Measurements from ENCODE around the gene PLAGL1.
"Not testable (repeated sequence)": the region's sequence is repeated elsewhere in the genome, so short reads cannot be mapped to it uniquely, and the experiment has no call there.

Gene PLAGL1

GRCh38 chr6:143934331-143934730 is 73.7 kb downstream of the PLAGL1 start:
- peaks cover 0 to 5% of the 10 kb centered on the region in 2 donors for H3K9me3 Mint-ChIP-seq
- H3K27ac Mint-ChIP-seq: no peak overlapping the region
- no peak overlapping the region for H3K4me3 Mint-ChIP-seq
- ATAC-seq (replicated peaks) (no peak), DNase-seq (no peak)
- peaks cover 7 to 63% of the 10 kb centered on the region in 2 donors for H3K27me3 Mint-ChIP-seq
- H3K36me3 Mint-ChIP-seq (ENCODE audit: insufficient read depth): no peaks in the 10 kb centered on the region
- no peaks in the 10 kb centered on the region for H3K4me1 Mint-ChIP-seq (ENCODE audit: low read depth in 2 of 2)

GRCh38 chr6:143929975-143930374 is 78.1 kb downstream of the PLAGL1 start:
- Mint-ChIP-seq H3K4me1 (ENCODE audit: low read depth in 2 of 2) (no peaks in the 10 kb centered on the region), H3K27me3 (peaks cover 12 to 60% of the 10 kb centered on the region in 2 donors), H3K36me3 (ENCODE audit: insufficient read depth) (no peaks in the 10 kb centered on the region), H3K9me3 (peaks cover 0 to 5% of the 10 kb centered on the region in 2 donors), H3K4me3 (no peak overlapping the region), H3K27ac (no peak overlapping the region)
- no peak for DNase-seq
- no peak for ATAC-seq (replicated peaks)

- Mint-ChIP-seq H3K36me3 (ENCODE audit: insufficient read depth) (no peaks in the 10 kb centered on the region), H3K27me3 (peaks cover 12 to 49% of the 10 kb centered on the region in 2 donors), H3K27ac (no peak overlapping the region), H3K4me1 (ENCODE audit: low read depth in 2 of 2) (no peaks in the 10 kb centered on the region), H3K4me3 (no peak overlapping the region), H3K9me3 (peaks cover 0 to 5% of the 10 kb centered on the region in 2 donors)
- DNase-seq (no peak), ATAC-seq (replicated peaks) (no peak)
Measured at GRCh38 chr6:143928853-143929252, 79.2 kb downstream of the PLAGL1 start.

GRCh38 chr6:143917026-143917425 is 91.0 kb downstream of the PLAGL1 start:
- not testable (repeated sequence) for DNase-seq; H3K27ac Mint-ChIP-seq; ATAC-seq (replicated peaks); H3K4me3 Mint-ChIP-seq; H3K4me1 Mint-ChIP-seq (ENCODE audit: low read depth in 2 of 2); H3K36me3 Mint-ChIP-seq (ENCODE audit: insufficient read depth); H3K27me3 Mint-ChIP-seq
- H3K9me3 Mint-ChIP-seq: peaks cover 7 to 42% of the 10 kb centered on the region in 2 donors

DNA sequence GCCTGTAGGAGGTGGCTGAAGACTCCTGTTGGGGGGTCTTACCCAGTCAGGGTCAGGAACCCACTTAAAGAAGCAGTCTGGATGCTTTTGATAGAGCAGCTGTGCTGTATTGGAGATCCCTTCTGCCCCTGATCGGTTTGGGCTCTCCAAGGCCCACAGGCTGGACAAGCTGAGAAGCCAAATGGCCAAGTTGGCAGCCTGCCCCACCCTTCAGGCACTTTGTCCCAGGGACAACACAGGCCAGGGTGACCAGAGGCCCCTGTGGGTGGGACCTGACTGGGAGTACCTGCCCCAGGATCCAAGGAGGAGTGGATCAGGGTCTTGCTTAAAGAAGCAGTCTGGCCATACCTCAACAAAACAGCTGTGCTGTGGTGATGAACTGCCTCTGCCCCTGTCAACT is 95.4 kb downstream of the PLAGL1 start:
- peaks cover 13 to 34% of the 10 kb centered on the region in 2 donors for H3K9me3 Mint-ChIP-seq
- H3K4me1 Mint-ChIP-seq (ENCODE audit: low read depth in 2 of 2): no peaks in the 10 kb centered on the region
- ATAC-seq (replicated peaks) (no peak), DNase-seq (no peak)
- H3K4me3 Mint-ChIP-seq: no peak overlapping the region
- H3K27me3 Mint-ChIP-seq: peaks cover 0 to 7% of the 10 kb centered on the region in 2 donors
- no peak overlapping the region for H3K27ac Mint-ChIP-seq
- H3K36me3 Mint-ChIP-seq (ENCODE audit: insufficient read depth): no peaks in the 10 kb centered on the region

DNA sequence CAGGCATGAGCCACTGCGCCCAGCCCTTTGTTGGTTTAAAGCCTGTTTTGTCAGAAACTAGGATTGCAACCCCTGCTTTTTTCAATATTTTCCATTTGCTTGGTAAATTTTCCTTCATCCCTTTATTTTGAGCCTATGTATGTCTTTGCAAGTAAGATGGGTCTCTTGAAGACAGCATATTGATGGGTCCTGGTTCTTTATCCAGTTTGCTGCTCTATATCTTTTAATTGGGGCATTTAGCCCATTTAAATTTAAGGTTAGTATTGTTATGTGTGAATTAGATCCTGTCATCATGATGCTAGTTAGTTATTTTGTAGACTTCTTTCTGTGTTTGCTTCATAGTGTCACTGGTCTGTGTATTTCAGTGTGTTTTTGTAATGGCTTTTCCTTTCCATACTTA is 97.0 kb downstream of the PLAGL1 start:
- Mint-ChIP-seq H3K27ac (no peak overlapping the region), H3K4me3 (no peak overlapping the region), H3K9me3 (peaks cover 13 to 27% of the 10 kb centered on the region in 2 donors), H3K36me3 (ENCODE audit: insufficient read depth) (no peaks in the 10 kb centered on the region), H3K4me1 (ENCODE audit: low read depth in 2 of 2) (no peaks in the 10 kb centered on the region), H3K27me3 (peaks cover 0 to 7% of the 10 kb centered on the region in 2 donors)
- DNase-seq: no peak
- no peak for ATAC-seq (replicated peaks)

DNA sequence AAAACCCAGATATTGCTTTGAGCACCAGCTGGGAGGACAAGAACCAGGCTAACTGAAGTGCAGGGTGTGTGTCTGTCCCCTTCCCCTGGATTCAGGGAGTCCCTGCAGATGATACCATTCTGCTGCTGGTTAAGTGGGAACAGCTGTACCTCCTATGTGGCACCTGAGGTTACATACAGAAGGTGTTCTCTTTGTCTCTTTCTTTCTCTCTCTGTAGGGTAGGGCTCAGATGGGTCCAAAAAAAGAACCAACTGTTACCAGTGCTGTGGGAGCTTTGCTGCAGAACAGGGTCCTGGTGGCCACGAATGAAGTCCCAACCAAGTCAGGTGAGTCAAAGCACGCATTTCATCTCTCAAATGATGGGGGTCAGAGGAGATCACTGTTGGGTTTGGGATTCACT is 105.2 kb downstream of the PLAGL1 start:
- no peak overlapping the region for H3K27ac Mint-ChIP-seq

GRCh38 chr6:143901885-143902750 is 105.9 kb downstream of the PLAGL1 start:
- Mint-ChIP-seq H3K4me1 (ENCODE audit: low read depth in 2 of 2) (no peaks in the 10 kb centered on the region), H3K27ac (no peak overlapping the region), H3K9me3 (no peaks in the 10 kb centered on the region), H3K4me3 (no peak overlapping the region), H3K27me3 (no peaks in the 10 kb centered on the region), H3K36me3 (ENCODE audit: insufficient read depth) (no peaks in the 10 kb centered on the region)
- no peak for DNase-seq
- ATAC-seq (replicated peaks): no peak

More for the DNA sequence above, 105.2 kb downstream of the PLAGL1 start:
- H3K9me3 Mint-ChIP-seq: no peaks in the 10 kb centered on the region
- H3K4me3 Mint-ChIP-seq: no peak overlapping the region
- no peaks in the 10 kb centered on the region for H3K36me3 Mint-ChIP-seq (ENCODE audit: insufficient read depth)
- ATAC-seq (replicated peaks) (no peak), DNase-seq (no peak)
- no peaks in the 10 kb centered on the region for H3K4me1 Mint-ChIP-seq (ENCODE audit: low read depth in 2 of 2)
- no peaks in the 10 kb centered on the region for H3K27me3 Mint-ChIP-seq

DNA sequence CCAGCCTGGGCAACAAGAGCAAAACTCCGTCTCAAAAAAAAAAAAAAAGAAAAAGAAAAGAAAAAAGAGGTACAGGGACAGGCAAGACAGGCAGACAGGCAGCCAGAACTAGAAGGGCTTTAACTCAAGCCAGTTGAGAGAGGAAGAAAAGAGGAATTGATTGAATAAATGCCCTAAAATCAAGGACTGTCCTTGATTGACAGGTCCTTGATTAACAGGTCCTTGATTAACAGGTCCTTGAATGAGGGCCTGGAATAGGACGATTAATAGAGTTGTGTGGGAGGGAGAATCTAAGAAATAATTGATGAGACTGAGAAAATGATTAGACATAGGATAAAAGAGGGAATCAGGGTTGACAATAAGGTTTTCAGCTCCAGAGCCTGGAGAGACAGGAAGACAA is 107.7 kb downstream of the PLAGL1 start:
- no peak overlapping the region for H3K27ac Mint-ChIP-seq
- H3K4me1 Mint-ChIP-seq (ENCODE audit: low read depth in 2 of 2): no peaks in the 10 kb centered on the region
- no peak overlapping the region for H3K4me3 Mint-ChIP-seq
- H3K9me3 Mint-ChIP-seq: no peaks in the 10 kb centered on the region
- DNase-seq (no peak), ATAC-seq (replicated peaks) (no peak)
- no peaks in the 10 kb centered on the region for H3K27me3 Mint-ChIP-seq
- no peaks in the 10 kb centered on the region for H3K36me3 Mint-ChIP-seq (ENCODE audit: insufficient read depth)

DNA sequence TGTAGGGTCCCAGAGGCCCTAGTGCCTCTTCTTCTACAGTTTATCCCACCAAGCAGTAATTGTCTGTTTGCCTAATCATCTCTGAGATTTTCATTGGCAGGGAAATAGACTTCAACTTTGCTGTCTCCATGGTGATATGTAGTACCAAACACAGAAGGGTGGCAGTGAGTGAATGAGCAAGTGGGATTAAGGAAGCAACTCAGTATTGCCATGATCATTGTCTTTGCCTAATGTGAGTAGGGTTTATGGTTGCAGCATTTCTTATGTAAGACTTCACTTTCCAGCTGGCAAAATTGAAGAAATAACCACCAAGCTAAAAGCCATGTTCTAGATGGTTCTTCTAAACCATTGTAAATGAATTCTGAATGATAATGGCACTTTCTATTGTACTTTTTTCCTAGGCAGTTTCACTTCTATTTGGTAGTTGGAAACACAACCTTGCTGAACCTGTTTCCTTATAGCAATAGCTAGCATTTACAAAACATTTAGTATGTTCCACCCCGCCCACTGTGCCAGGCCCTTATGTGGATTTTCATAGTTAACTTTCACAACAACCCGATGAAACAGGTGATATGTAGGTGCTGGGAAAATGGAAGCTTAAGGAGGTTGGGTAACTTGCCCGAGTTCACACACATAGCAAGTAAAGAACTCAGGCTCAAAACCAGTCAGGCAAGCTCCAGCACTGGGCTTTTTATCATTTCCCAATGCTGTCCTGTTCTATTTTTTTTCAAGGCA is 111.8 kb downstream of the PLAGL1 start:
- Mint-ChIP-seq H3K9me3 (no peaks in the 10 kb centered on the region), H3K36me3 (ENCODE audit: insufficient read depth) (no peaks in the 10 kb centered on the region), H3K4me1 (ENCODE audit: low read depth in 2 of 2) (no peaks in the 10 kb centered on the region), H3K4me3 (no peak overlapping the region), H3K27ac (no peak overlapping the region), H3K27me3 (no peaks in the 10 kb centered on the region)
- no peak for ATAC-seq (replicated peaks)
- no peak for DNase-seq

DNA sequence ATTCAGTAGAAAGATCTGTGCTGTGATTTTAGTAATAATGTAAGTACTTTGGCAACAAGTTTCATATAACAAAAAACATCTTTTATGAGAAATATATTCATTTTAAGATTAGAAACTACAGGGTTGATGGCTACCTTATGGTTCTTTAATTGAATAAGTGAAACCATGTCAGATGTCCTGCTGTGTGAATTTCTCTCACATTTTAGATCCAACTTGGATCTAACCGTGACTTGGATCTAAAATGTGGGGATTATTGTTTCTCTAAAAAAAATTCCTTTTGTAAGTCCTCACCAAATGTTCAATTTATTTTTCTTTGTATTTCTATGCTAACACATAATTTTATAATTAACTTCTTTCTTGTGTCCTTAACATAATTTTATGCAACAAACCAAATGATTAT is 113.4 kb downstream of the PLAGL1 start:
- Mint-ChIP-seq H3K4me1 (ENCODE audit: low read depth in 2 of 2) (no peaks in the 10 kb centered on the region), H3K27ac (no peak overlapping the region), H3K9me3 (no peaks in the 10 kb centered on the region), H3K36me3 (ENCODE audit: insufficient read depth) (no peaks in the 10 kb centered on the region), H3K4me3 (no peak overlapping the region), H3K27me3 (peaks cover 0 to under 1% of the 10 kb centered on the region in 2 donors)
- DNase-seq: no peak
- no peak for ATAC-seq (replicated peaks)

Measured in effector memory CD8-positive, alpha-beta T cell (primary cell).